Melanocyte of skin (primary cell): ENCODE data around the gene BAIAP2L2. TPM values are rescaled to one million over a fixed set of nuclear protein-coding genes. Genes with fewer than 3 reads are reported as not detected.

Experiments used
- total RNA-seq, 2 donors: library from RNA; depleted of rRNA; stranded (reverse); fragments of >200 nt; gene quantifications; 2 replicates each; pipeline ENCODE4 v1.2.3, GENCODE V29; 2012

The BAIAP2L2 gene
- total RNA-seq: 10 to 100 TPM in 1 of 2 donors, 1 to 10 TPM in 1; 8.9 to 28.0 TPM

GRCh38 chr22:38110008-38110862 lies at the start of gene BAIAP2L2:
Gene BAIAP2L2 (minus strand): TSS chr22:38110684. CDS start chr22:38110525, 159 bp downstream.

GRCh38 chr22:38083931-38084631 lies 26.4 kb downstream of the BAIAP2L2 start, which contains the start of gene SLC16A8:
Gene SLC16A8 (minus strand): TSS chr22:38084184. CDS start chr22:38082873, 1,311 bp downstream.

GRCh38 chr22:38056969-38057891 lies 53.3 kb downstream of the BAIAP2L2 start, which contains the start of gene PICK1:
Gene PICK1 (plus strand): TSS chr22:38057404. CDS start chr22:38057810, 406 bp downstream.

Other genes with a start within 250 kb of the BAIAP2L2 start
- 10 to 100 TPM; 24.8 to 33.6 TPM for gene MICALL1, start 204.4 kb downstream of the BAIAP2L2 start, total RNA-seq
- gene C22orf23, start 157.1 kb downstream of the BAIAP2L2 start, total RNA-seq: under 1 TPM in 1 of 2 donors, not detected in 1; 0.34 TPM
- gene POLR2F, start 157.0 kb downstream of the BAIAP2L2 start, total RNA-seq: 10 to 100 TPM; 48.2 to 64.9 TPM
- 100 to 1,000 TPM; 272 to 296 TPM for gene SOX10, start 126.1 kb downstream of the BAIAP2L2 start, total RNA-seq
- gene PICK1, start 53.3 kb downstream of the BAIAP2L2 start, total RNA-seq: 10 to 100 TPM; 21.0 to 22.0 TPM
- not detected for gene SLC16A8, start 26.5 kb downstream of the BAIAP2L2 start, total RNA-seq
- gene PLA2G6, start 71.1 kb upstream of the BAIAP2L2 start, total RNA-seq: 10 to 100 TPM; 12.0 to 18.2 TPM
- 10 to 100 TPM in 1 of 2 donors, 1 to 10 TPM in 1; 8.6 to 23.0 TPM for gene MAFF, start 91.3 kb upstream of the BAIAP2L2 start, total RNA-seq
- 10 to 100 TPM; 37.3 to 59.9 TPM for gene TMEM184B, start 162.3 kb upstream of the BAIAP2L2 start, total RNA-seq
- gene CSNK1E, start 206.7 kb upstream of the BAIAP2L2 start, total RNA-seq: 100 to 1,000 TPM; 173 to 287 TPM